Activated gamma-delta T cell treated with Interleukin-2 at 50 U/mL for 16 hours (primary cell): ENCODE results near the gene VRTN.

Source experiments
- DNase-seq: peaks from one replicate; pipeline ENCODE4 v3.0.0-alpha.2; 2020

Gene VRTN

GRCh38 chr14:74400031-74400685 lies 51.9 kb downstream of the VRTN start:
- DNase-seq, result no peak

DNA sequence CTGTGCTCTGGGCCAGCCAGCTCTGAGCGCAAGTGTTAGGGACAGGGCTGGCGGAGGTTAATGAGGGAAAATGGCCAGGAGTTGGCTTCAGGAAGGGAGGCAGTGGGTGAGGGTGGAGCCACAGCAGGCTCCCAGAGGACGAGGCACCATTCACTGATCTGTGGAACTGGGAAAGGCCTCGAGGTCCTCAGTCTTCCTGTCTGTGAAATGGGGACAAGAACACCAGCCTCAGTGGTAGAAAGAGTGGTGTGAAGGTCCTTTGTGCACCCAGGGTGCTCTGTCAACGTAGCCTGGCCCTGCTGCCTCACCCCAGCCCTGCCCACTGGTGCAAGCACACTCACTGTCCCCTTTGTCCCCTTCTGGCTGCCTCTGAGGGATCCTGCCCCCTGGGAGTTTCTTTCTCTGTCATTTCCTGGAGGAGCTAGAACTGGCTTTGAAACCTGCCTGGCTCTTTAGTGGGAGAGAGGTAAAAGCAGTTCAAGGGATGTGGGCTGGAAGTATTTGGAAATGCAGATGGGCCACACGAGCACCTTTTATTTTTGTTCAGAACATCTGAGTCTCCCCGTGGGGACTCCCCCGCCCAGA lies 52.7 kb downstream of the VRTN start:
- no peak for DNase-seq

DNA sequence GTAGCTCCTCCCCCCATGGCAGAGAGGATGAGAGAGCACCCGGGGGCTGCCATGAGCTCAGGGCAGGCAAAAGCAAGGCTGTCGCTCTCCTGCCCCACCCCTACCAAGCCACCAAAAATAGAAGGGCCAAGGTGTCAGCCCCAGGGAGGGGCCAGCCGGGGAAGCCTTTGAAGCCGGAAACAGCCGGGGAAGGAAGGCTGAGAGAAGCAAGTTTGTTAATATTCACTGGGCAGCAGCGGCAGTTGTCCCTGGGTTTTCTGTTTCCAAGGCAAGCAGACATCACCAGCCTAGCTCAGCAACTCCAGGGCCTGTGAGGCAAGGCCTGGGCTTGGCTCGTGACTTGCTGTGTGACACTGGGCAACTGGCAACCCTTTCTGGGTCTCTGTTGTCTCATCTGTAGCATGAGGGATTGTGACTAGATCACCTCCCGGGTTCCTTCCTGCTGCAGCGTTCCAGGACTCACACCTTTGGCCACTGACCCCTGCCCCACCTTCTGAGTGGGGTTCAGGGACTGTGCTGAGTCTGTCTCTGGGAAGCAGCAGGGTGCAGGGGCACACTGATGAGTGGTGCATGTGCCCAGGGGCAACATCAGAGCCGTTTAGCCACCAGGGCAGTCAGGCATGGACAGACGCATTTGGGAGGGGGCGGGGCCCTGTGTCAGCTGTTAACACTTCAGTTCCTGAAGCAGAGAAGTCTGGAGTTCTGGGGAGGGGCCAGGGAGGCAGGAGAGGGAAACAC lies 53.4 kb downstream of the VRTN start:
- DNase-seq, result peak; percentile 64

DNA sequence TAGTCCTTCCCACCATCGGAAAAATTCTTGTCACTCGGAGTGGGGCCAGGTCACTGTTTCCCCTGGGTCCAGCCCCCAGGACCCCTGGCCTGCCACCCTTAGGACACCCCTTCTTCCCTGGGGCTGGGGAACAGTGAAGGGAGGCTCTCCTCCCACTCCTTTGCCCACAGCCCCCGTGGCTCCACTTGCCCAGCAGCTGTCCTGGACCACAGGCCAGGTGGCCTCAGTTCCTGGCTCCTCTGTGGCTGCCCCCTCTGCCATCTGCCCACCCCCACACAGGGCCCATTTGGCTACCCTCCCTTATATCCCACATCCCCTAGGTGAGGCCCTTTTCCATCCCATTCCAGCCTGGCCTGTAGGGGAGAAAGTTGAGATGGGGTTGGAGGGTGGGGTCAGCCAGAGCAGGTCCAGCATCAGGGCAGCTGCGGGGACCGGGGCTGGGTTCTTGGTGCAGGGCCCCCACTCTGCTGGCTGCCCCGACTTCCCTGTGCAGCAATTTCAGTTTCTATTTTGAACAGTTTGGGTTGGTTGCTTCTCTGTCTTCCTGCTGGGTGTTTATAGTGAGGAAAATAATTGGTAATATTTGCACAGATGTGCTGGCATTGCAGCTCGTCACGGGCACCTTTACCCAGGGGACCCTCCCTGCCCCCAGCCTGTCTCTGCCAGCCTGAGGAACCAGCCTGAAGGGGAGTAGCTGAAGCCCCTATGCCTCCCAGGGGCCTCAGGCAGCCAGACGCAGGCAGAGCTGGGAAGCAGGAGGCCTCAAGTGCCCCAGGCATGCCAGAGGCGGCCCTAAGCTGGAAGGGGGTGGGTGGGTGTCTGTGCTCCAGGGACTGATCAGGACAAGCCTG lies 54.4 kb downstream of the VRTN start:
- DNase-seq, result no peak

- no peak for DNase-seq
These were observed 55.5 kb downstream of the VRTN start for GRCh38 chr14:74403619-74404417.

DNA sequence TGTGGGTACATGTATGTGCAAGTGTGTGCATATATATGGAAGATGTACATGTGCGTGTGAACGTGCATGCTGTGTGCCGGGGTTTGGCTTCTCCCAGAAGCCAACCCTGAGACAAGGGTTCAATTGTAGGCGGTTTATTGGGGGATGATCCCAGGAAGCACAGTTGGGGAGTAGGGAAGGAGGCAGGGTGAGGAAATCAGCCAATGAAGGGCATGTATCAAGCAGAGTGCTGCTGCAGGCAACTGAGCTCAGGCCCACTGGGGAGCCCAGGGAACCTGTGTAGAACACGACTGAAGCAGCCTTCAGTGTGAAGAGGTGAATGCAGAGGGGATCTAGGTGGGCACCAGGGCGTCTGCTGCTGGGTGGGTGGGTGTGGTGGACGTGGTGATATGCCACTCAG lies 56.2 kb downstream of the VRTN start:
- DNase-seq, result no peak

DNA sequence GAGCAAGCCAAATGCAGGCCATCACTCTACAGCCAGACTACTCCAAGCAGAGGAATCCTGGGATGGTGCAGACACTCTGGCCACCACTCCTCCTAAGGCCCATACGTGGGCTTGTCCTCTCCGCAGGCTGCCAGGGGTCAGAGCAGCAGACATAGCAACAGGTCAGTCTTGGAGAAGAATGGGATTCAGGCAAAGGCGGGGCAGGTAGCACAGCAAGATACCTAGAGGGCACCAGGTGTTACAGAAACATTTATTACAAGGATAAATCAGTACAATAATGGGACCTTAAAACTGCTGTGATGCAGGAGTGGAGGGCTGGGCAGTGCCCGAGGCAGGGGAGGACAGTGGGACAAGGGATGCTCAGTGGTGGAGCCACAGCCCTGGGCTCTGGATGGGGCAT lies 57.4 kb downstream of the VRTN start:
- no peak for DNase-seq

- DNase-seq, result no peak
These were observed 58.9 kb downstream of the VRTN start for GRCh38 chr14:74407021-74407800.

GRCh38 chr14:74407801-74408154 lies 59.5 kb downstream of the VRTN start:
- no peak for DNase-seq

GRCh38 chr14:74408870-74409269 lies 60.6 kb downstream of the VRTN start:
- no peak for DNase-seq

DNA sequence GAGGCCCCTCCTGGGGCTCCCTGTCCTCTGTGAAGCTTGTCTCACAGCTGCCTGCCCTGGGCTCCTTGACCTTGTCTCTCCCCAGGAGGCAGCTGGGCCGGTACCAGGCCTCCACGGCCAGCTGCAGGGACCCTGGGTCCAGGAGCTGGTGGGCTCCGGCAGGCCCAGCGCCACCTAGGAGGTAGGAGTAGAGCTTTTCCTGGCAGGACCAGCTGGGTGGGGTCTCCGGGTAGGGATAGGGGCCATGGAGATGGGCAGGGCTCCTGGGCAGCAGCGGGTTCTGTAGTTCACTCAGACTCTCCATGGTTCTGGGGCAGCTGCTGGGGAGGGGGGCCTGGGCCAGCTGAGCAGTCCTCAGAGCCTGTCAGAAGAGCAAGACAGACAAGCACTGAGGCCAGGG lies 61.2 kb downstream of the VRTN start:
- DNase-seq, result no peak
